Mesenteric fat pad (tissue), 1 donor: Measurements from ENCODE around the gene ZC2HC1B. TPM values are rescaled to one million over a fixed set of nuclear protein-coding genes. Genes with fewer than 3 reads are reported as not detected.

ENCODE experiments used
- DNase-seq: peaks from one replicate; pipeline ENCODE4 v3.0.0-alpha.2; 2020; ENCODE audit warnings: low spot score
- total RNA-seq: library from RNA; stranded (reverse); fragmentation: NEBNext Ultra II Directional; extraction: Animal tissue kit (Norgen Biotek cat#: 25700); gene quantifications from one replicate; pipeline ENCODE4 v1.2.1, GENCODE V29; 2021
- donor health status: DM: yes; HTN: yes; CAD: no.

Gene ZC2HC1B
- total RNA-seq, 1 donor from 2014 or later: not detected

GRCh38 chr6:143961886-143962878 lies 97.9 kb downstream of the ZC2HC1B start:
- DNase-seq: no peak

GRCh38 chr6:143963158-143963919 lies 99.1 kb downstream of the ZC2HC1B start:
- DNase-seq: no peak

- no peak for DNase-seq
These were observed 100.4 kb downstream of the ZC2HC1B start for GRCh38 chr6:143964674-143965081.

- no peak for DNase-seq
These were observed 101.4 kb downstream of the ZC2HC1B start for GRCh38 chr6:143965503-143966171.

- DNase-seq: no peak
These were observed 102.0 kb downstream of the ZC2HC1B start for GRCh38 chr6:143966312-143966711.

- no peak for DNase-seq
These were observed 103.6 kb downstream of the ZC2HC1B start for GRCh38 chr6:143967706-143968376.

GRCh38 chr6:143969077-143969476 lies 104.8 kb downstream of the ZC2HC1B start:
- no peak for DNase-seq

- DNase-seq: no peak
These were observed 106.4 kb downstream of the ZC2HC1B start for GRCh38 chr6:143970456-143971218.

GRCh38 chr6:143971482-143972205 lies 107.4 kb downstream of the ZC2HC1B start:
- no peak for DNase-seq

GRCh38 chr6:143973097-143973966 lies 109.1 kb downstream of the ZC2HC1B start:
- no peak for DNase-seq

GRCh38 chr6:143974089-143974488 lies 109.8 kb downstream of the ZC2HC1B start:
- DNase-seq: no peak

GRCh38 chr6:143976806-143977349 lies 112.6 kb downstream of the ZC2HC1B start:
- DNase-seq: no peak

- DNase-seq: no peak
These were observed 116.6 kb downstream of the ZC2HC1B start for GRCh38 chr6:143980921-143981320.

GRCh38 chr6:143982968-143983367 lies 118.7 kb downstream of the ZC2HC1B start:
- DNase-seq: no peak

- DNase-seq: no peak
These were observed 120.4 kb downstream of the ZC2HC1B start for GRCh38 chr6:143984666-143985065.

- DNase-seq: no peak
These were observed 122.3 kb downstream of the ZC2HC1B start for GRCh38 chr6:143986463-143987065.
